K562 (cell line): ENCODE data around the gene PRR7. TPM values are rescaled to one million over a fixed set of nuclear protein-coding genes. Genes with fewer than 3 reads are reported as not detected.

ENCODE experiments used
- EGR1 ChIP-seq: fragments of 450-650 bp; conservative IDR thresholded peaks from 2 replicates; pipeline ENCODE4 v1.6.1; 2017; ENCODE audit warnings: mild to moderate bottlenecking
- ESRRB ChIP-seq: fragments of 250-450 bp; sonication (Bioruptor Pico); IDR thresholded peaks from 2 replicates; pipeline ENCODE4 v1.5.0; 2020; ENCODE audit warnings: mild to moderate bottlenecking, moderate library complexity, borderline replicate concordance
- HDGF ChIP-seq: fragments of 450-650 bp; IDR thresholded peaks from 2 replicates; pipeline ENCODE4 v1.6.1; 2016
- MAZ ChIP-seq, 2 experiments: fragments of 450-650 bp in 1 of 2; sonication (generic) in 1 of 2; formaldehyde crosslinking; IDR thresholded peaks in 1 of 2; conservative IDR thresholded peaks in 1 of 2; 2 replicates each; pipeline versions ENCODE4 v1.4.0 to v1.5.0; 2020; ENCODE audit warnings: mild to moderate bottlenecking in 1 of 2, missing genetic modification reagents in 1 of 2
- MED1 ChIP-seq: sonication (generic); formaldehyde crosslinking; IDR thresholded peaks from 2 replicates; pipeline ENCODE4 v1.8.1; 2023; ENCODE audit warnings: missing genetic modification reagents, borderline replicate concordance
- POLR2G ChIP-seq: fragments of 200-400 bp; formaldehyde crosslinking; IDR thresholded peaks from 2 replicates; pipeline ENCODE4 v1.6.1; 2017; ENCODE audit warnings: low read depth, mild to moderate bottlenecking, antibody characterized with exemption, low read length, moderate library complexity
- RBM22 ChIP-seq: fragments of 200-400 bp; formaldehyde crosslinking; IDR thresholded peaks from 2 replicates; pipeline ENCODE4 v1.6.1; 2018; ENCODE audit warnings: low read length, low read depth; ENCODE audit not compliant: poor library complexity, severe bottlenecking
- SAP30 ChIP-seq: fragments of 200-600 bp; sonication (generic); IDR thresholded peaks from 2 replicates; pipeline ENCODE4 v1.6.1; 2012; ENCODE audit warnings: borderline replicate concordance, low read depth, mild to moderate bottlenecking, moderate library complexity, low read length, control low read depth, inconsistent platforms; ENCODE audit not compliant: insufficient read depth, poor library complexity, severe bottlenecking
- TAF7 ChIP-seq: fragments of 450-650 bp; IDR thresholded peaks from 2 replicates; pipeline ENCODE4 v1.6.1; 2016; ENCODE audit warnings: missing genetic modification characterization, missing compliant biosample characterization
- ZBTB7A ChIP-seq: IDR thresholded peaks from 2 replicates; pipeline ENCODE4 v1.6.1; 2011; ENCODE audit warnings: low read depth, mild to moderate bottlenecking, low read length, moderate library complexity, borderline replicate concordance; ENCODE audit not compliant: control insufficient read depth
- polyA plus RNA-seq, 8 experiments: library from polyadenylated mRNA; depleted of rRNA in 4 of 8; stranded (reverse) in 5 of 8; unstranded in 3 of 8; fragments of >200 nt; fragmentation: Nextera tagmentation in 2 of 8; fragmentation: Illumina TruSeq in 1 of 8; extraction: Ambion mirVana in 2 of 8; extraction: Trizol in 1 of 8; gene quantifications; 2 replicates each; pipeline versions ENCODE4 v1.2.1 to v1.2.3, GENCODE V29; 2011 to 2014; ENCODE audit warnings: inconsistent platforms in 1 of 8, missing spikeins in 1 of 8
- total RNA-seq, 7 experiments: library from RNA; depleted of rRNA in 6 of 7; stranded (reverse); fragments of >200 nt in 6 of 7; fragmentation: Illumina TruSeq in 2 of 7; extraction: Trizol in 2 of 7; gene quantifications; 2 replicates each; pipeline versions ENCODE4 v1.2.1 to v1.2.3, GENCODE V29; 2011 to 2021; ENCODE audit warnings: low replicate concordance in 1 of 7
- TF ChIP-seq, protein P1 (sequence below): sonication (generic); formaldehyde crosslinking; IDR thresholded peaks from 2 replicates; pipeline ENCODE4 v1.8.1; 2023; ENCODE audit warnings: mild to moderate bottlenecking, missing genetic modification reagents
- TF ChIP-seq, protein P2 (sequence below): sonication (generic); formaldehyde crosslinking; IDR thresholded peaks from 2 replicates; pipeline ENCODE4 v1.8.0; 2022; ENCODE audit warnings: mild to moderate bottlenecking, missing genetic modification reagents
- TF ChIP-seq, protein P3 (sequence below): sonication (generic); formaldehyde crosslinking; IDR thresholded peaks from 2 replicates; pipeline ENCODE4 v1.8.0; 2022; ENCODE audit warnings: mild to moderate bottlenecking, missing genetic modification reagents
- TF ChIP-seq, protein P4 (sequence below): conservative IDR thresholded peaks from 2 replicates; pipeline ENCODE4 v1.6.1; 2011; ENCODE audit warnings: low read depth, mild to moderate bottlenecking, low read length; ENCODE audit not compliant: control insufficient read depth

PRR7 gene
- total and polyA plus RNA-seq, 9 of the 15 experiments (the other 6 are each of a cell fraction or from before 2014, with no cell fraction given), result 0.80 to 11.3 (median 10.4) TPM; not detected in 4

DNA sequence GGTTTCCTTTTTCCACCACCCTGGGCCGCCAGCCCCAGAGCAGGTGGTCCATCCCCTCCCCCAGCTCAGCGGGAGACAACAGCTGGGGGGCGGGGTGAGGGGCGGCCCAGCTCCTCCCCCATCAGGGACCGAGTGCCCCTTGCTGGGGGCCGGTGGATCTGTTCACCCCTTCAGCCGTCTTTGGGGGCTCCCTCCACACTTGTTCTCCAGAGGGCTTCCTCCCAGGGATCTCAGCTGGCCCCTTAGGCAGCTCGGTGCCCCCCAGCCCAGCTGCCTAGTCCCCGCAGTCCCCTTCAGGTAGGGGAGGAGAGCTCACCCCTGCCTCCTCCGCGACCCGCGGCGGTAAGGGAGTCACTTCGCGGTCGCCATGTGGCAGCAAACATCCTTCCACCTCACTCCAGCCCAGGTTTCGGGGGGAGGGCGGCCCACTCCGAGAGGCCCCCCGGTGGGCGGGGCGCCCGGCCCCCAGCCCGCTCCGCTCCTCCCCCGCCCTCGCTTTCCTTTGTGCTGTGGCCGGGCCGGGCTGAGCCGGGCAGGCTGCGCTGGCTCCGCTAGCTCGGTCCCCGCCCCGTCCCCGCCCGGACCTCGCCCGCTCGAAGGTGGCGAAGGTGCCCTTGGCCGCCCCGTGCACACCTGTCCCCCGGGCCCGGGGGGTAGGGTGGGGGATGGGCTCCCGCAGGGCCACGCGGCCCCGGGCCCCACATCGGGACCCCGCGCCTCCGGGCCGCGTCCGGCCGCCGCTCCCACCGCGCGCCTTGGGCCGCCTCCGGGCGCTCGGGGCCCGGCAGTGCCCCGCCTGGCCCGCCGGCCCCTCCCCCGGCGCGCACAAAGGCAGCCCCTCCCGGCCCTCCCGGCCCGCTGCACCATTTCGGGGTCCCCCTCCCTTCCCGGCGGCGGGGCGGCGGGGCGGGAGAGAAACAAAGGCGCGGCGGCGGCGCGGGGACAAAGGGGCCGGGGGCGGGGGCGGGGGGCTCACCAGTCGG is 26.1 kb downstream of the PRR7 start (continued):
- no peak for TF ChIP-seq ESRRB (CRISPR knock-in tag)
- no peak for TF ChIP-seq TAF7
- peak; percentile 20; the same call in 1 of the 2 replicates for TF ChIP-seq EGR1
- TF ChIP-seq, protein P1, sequence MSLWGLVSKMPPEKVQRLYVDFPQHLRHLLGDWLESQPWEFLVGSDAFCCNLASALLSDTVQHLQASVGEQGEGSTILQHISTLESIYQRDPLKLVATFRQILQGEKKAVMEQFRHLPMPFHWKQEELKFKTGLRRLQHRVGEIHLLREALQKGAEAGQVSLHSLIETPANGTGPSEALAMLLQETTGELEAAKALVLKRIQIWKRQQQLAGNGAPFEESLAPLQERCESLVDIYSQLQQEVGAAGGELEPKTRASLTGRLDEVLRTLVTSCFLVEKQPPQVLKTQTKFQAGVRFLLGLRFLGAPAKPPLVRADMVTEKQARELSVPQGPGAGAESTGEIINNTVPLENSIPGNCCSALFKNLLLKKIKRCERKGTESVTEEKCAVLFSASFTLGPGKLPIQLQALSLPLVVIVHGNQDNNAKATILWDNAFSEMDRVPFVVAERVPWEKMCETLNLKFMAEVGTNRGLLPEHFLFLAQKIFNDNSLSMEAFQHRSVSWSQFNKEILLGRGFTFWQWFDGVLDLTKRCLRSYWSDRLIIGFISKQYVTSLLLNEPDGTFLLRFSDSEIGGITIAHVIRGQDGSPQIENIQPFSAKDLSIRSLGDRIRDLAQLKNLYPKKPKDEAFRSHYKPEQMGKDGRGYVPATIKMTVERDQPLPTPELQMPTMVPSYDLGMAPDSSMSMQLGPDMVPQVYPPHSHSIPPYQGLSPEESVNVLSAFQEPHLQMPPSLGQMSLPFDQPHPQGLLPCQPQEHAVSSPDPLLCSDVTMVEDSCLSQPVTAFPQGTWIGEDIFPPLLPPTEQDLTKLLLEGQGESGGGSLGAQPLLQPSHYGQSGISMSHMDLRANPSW (CRISPR knock-in tag), result no peak
- peak; percentile 33 for TF ChIP-seq SAP30
- TF ChIP-seq ZBTB7A, result peak; percentile 64
- TF ChIP-seq MAZ (CRISPR knock-in tag; conservative IDR thresholded peaks at IDR 0.05 in 1 of 2, IDR thresholded peaks at IDR 0.05 in 1 of 2), result peak; percentile 45 to 78
- TF ChIP-seq, protein P2, sequence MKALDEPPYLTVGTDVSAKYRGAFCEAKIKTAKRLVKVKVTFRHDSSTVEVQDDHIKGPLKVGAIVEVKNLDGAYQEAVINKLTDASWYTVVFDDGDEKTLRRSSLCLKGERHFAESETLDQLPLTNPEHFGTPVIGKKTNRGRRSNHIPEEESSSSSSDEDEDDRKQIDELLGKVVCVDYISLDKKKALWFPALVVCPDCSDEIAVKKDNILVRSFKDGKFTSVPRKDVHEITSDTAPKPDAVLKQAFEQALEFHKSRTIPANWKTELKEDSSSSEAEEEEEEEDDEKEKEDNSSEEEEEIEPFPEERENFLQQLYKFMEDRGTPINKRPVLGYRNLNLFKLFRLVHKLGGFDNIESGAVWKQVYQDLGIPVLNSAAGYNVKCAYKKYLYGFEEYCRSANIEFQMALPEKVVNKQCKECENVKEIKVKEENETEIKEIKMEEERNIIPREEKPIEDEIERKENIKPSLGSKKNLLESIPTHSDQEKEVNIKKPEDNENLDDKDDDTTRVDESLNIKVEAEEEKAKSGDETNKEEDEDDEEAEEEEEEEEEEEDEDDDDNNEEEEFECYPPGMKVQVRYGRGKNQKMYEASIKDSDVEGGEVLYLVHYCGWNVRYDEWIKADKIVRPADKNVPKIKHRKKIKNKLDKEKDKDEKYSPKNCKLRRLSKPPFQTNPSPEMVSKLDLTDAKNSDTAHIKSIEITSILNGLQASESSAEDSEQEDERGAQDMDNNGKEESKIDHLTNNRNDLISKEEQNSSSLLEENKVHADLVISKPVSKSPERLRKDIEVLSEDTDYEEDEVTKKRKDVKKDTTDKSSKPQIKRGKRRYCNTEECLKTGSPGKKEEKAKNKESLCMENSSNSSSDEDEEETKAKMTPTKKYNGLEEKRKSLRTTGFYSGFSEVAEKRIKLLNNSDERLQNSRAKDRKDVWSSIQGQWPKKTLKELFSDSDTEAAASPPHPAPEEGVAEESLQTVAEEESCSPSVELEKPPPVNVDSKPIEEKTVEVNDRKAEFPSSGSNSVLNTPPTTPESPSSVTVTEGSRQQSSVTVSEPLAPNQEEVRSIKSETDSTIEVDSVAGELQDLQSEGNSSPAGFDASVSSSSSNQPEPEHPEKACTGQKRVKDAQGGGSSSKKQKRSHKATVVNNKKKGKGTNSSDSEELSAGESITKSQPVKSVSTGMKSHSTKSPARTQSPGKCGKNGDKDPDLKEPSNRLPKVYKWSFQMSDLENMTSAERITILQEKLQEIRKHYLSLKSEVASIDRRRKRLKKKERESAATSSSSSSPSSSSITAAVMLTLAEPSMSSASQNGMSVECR (CRISPR knock-in tag), result peak; percentile 58
- peak; percentile 39 for TF ChIP-seq RBM22
- peak; percentile 78 for TF ChIP-seq POLR2G
- TF ChIP-seq, protein P3, sequence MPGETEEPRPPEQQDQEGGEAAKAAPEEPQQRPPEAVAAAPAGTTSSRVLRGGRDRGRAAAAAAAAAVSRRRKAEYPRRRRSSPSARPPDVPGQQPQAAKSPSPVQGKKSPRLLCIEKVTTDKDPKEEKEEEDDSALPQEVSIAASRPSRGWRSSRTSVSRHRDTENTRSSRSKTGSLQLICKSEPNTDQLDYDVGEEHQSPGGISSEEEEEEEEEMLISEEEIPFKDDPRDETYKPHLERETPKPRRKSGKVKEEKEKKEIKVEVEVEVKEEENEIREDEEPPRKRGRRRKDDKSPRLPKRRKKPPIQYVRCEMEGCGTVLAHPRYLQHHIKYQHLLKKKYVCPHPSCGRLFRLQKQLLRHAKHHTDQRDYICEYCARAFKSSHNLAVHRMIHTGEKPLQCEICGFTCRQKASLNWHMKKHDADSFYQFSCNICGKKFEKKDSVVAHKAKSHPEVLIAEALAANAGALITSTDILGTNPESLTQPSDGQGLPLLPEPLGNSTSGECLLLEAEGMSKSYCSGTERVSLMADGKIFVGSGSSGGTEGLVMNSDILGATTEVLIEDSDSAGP (CRISPR knock-in tag), result no peak
- TF ChIP-seq MED1 (CRISPR knock-in tag), result no peak
- TF ChIP-seq, protein P4, sequence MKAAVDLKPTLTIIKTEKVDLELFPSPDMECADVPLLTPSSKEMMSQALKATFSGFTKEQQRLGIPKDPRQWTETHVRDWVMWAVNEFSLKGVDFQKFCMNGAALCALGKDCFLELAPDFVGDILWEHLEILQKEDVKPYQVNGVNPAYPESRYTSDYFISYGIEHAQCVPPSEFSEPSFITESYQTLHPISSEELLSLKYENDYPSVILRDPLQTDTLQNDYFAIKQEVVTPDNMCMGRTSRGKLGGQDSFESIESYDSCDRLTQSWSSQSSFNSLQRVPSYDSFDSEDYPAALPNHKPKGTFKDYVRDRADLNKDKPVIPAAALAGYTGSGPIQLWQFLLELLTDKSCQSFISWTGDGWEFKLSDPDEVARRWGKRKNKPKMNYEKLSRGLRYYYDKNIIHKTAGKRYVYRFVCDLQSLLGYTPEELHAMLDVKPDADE, result no peak
- TF ChIP-seq HDGF, result no peak
